Adrenal gland (tissue), 5 donors: ENCODE results near the gene RICTOR.

Source experiments
- CTCF ChIP-seq, 6 experiments: fragments of 450-650 bp in 4 of 6; fragments of 200-600 bp in 2 of 6; sonication (generic) in 1 of 6; IDR thresholded peaks; 1 replicate in 5 of 6; 2 replicates in 1 of 6; pipeline versions ENCODE4 v1.5.1 to v1.8.0; 2016 to 2021; ENCODE audit warnings: antibody characterized with exemption in 6 of 6, mild to moderate bottlenecking in 2 of 6, moderate library complexity in 1 of 6
- POLR2A ChIP-seq, 2 donors: fragments of 450-650 bp; IDR thresholded peaks; one replicate each; pipeline ENCODE4 v1.6.1; 2017; ENCODE audit warnings: antibody characterized with exemption in 2 of 2, mild to moderate bottlenecking in 2 of 2, moderate library complexity in 1 of 2
- donor health status: DM: no; HTN: no; CAD: no.

GRCh38 chr5:39016587-39017275 lies 57.5 kb downstream of the RICTOR start:
- no peak for TF ChIP-seq CTCF (IDR thresholded peaks at IDR 0.05)
- no peak for TF ChIP-seq POLR2A (IDR thresholded peaks at IDR 0.05)
